GM18520 (cell line): Measurements from ENCODE around the gene BLOC1S6.

ENCODE experiments used
- ATAC-seq: cut with Tn5 transposase; IDR thresholded peaks from one replicate; pipeline ENCODE4 v1.9.1; 2021; ENCODE audit not compliant: unreplicated experiment

Gene BLOC1S6

GRCh38 chr15:45587863-45588170, 638 bp downstream of the BLOC1S6 start:
- ATAC-seq = no peak

GRCh38 chr15:45588219-45588875, 1.2 kb downstream of the BLOC1S6 start:
- ATAC-seq = no peak

- no peak for ATAC-seq
Measured at GRCh38 chr15:45589256-45589655, 2.1 kb downstream of the BLOC1S6 start.

- no peak for ATAC-seq
Measured at GRCh38 chr15:45594319-45594718, 7.1 kb downstream of the BLOC1S6 start.

GRCh38 chr15:45594835-45595530, 7.8 kb downstream of the BLOC1S6 start:
- ATAC-seq = no peak

- no peak for ATAC-seq
Measured at GRCh38 chr15:45603881-45604280, 16.7 kb downstream of the BLOC1S6 start.

- ATAC-seq = no peak
Measured at GRCh38 chr15:45604326-45604725, 17.1 kb downstream of the BLOC1S6 start.

GRCh38 chr15:45606413-45606812, 19.2 kb downstream of the BLOC1S6 start:
- ATAC-seq = no peak

- no peak for ATAC-seq
Measured at GRCh38 chr15:45606841-45607240, 19.7 kb downstream of the BLOC1S6 start.

- no peak for ATAC-seq
Measured at GRCh38 chr15:45611305-45611704, 24.1 kb downstream of the BLOC1S6 start.

GRCh38 chr15:45612790-45613415, 25.7 kb downstream of the BLOC1S6 start:
- ATAC-seq = no peak

GRCh38 chr15:45616901-45617323, 29.7 kb downstream of the BLOC1S6 start:
- no peak for ATAC-seq

- ATAC-seq = no peak
Measured at GRCh38 chr15:45618813-45619212, 31.6 kb downstream of the BLOC1S6 start.

- no peak for ATAC-seq
Measured at GRCh38 chr15:45628136-45628535, 41.0 kb downstream of the BLOC1S6 start.

- no peak for ATAC-seq
Measured at GRCh38 chr15:45630917-45631691, 43.9 kb downstream of the BLOC1S6 start.

GRCh38 chr15:45631776-45632175, 44.6 kb downstream of the BLOC1S6 start:
- ATAC-seq = no peak

- ATAC-seq = peak; percentile 70
Measured at GRCh38 chr15:45634432-45635190, 47.4 kb downstream of the BLOC1S6 start, which contains the start of gene SQOR. TSS of gene SQOR (plus strand) at chr15:45635029. CDS start at chr15:45658924, 23,895 bp downstream.

GRCh38 chr15:45635191-45635638, 48.0 kb downstream of the BLOC1S6 start:
- ATAC-seq = peak; percentile 22

- ATAC-seq = no peak
Measured at GRCh38 chr15:45635763-45636292, 48.6 kb downstream of the BLOC1S6 start.

- ATAC-seq = no peak
Measured at GRCh38 chr15:45637141-45637540, 50.0 kb downstream of the BLOC1S6 start.
